Dermis microvascular lymphatic vessel endothelial cell (primary cell): ENCODE measurements around the gene ITGB1BP1. TPM values are rescaled to one million over a fixed set of nuclear protein-coding genes. Genes with fewer than 3 reads are reported as not detected.
A peak's percentile ranks its signal among the peaks of the same experiment; 100 is the strongest.
"Not testable (repeated sequence)": the region's sequence is repeated elsewhere in the genome, so short reads cannot be mapped to it uniquely, and the experiment has no call there.

Experiments
- DNase-seq, 2 donors: peaks; one replicate each; pipeline versions ENCODE4 v3.0.0 to v3.0.0-alpha.2; 2010; ENCODE audit warnings: low read depth in 2 of 2
- total RNA-seq: library from RNA; depleted of rRNA; stranded (reverse); fragments of >200 nt; gene quantifications from 2 replicates; pipeline ENCODE4 v1.2.1, GENCODE V29; 2014

The ITGB1BP1 gene
- total RNA-seq, 1 donor from 2014 or later = 32.5 TPM

GRCh38 chr2:9400268-9401058 is 22.9 kb downstream of the ITGB1BP1 start:
- DNase-seq = no peak

GRCh38 chr2:9398881-9399780 is 24.2 kb downstream of the ITGB1BP1 start:
- DNase-seq = no peak

- DNase-seq = not testable (repeated sequence)
Observed at GRCh38 chr2:9398251-9398650, 25.1 kb downstream of the ITGB1BP1 start.

GRCh38 chr2:9397201-9397600 is 26.1 kb downstream of the ITGB1BP1 start:
- DNase-seq = no peak

GRCh38 chr2:9394816-9395215 is 28.5 kb downstream of the ITGB1BP1 start:
- DNase-seq = no peak

- peak in 1 of 2 donors; percentile 26 for DNase-seq
Observed at GRCh38 chr2:9392898-9393765, 30.2 kb downstream of the ITGB1BP1 start.

- no peak for DNase-seq
Observed at GRCh38 chr2:9391961-9392720, 31.2 kb downstream of the ITGB1BP1 start.

GRCh38 chr2:9390991-9391390 is 32.3 kb downstream of the ITGB1BP1 start:
- no peak for DNase-seq

GRCh38 chr2:9390151-9390850 is 33.0 kb downstream of the ITGB1BP1 start:
- DNase-seq = no peak

- no peak for DNase-seq
Observed at GRCh38 chr2:9388950-9389911, 34.1 kb downstream of the ITGB1BP1 start.

GRCh38 chr2:9388199-9388681 is 35.1 kb downstream of the ITGB1BP1 start:
- no peak for DNase-seq

GRCh38 chr2:9385841-9386240 is 37.5 kb downstream of the ITGB1BP1 start:
- DNase-seq = no peak

- no peak for DNase-seq
Observed at GRCh38 chr2:9384521-9384920, 38.8 kb downstream of the ITGB1BP1 start.

GRCh38 chr2:9382604-9383235 is 40.6 kb downstream of the ITGB1BP1 start:
- DNase-seq = no peak

GRCh38 chr2:9380702-9381628 is 42.4 kb downstream of the ITGB1BP1 start:
- peak in 1 of 2 donors; percentile 82 for DNase-seq

GRCh38 chr2:9379391-9379755 is 44.0 kb downstream of the ITGB1BP1 start:
- no peak for DNase-seq
